Mesenchymal stem cell (in vitro differentiated cells and primary cell): ENCODE measurements around the gene SLC9A9.
A peak's percentile ranks its signal among the peaks of the same experiment; 100 is the strongest.

ENCODE experiments used
- DNase-seq: peaks from one replicate; pipeline ENCODE4 v3.0.0-alpha.2; 2013
- H2AFZ ChIP-seq: one replicate; pipeline ENCODE4 v1.6.1; 2013; ENCODE audit warnings: low read depth, mild to moderate bottlenecking, control low read depth, inconsistent platforms, low read length, moderate library complexity
- H2AK5ac ChIP-seq: 2 replicates; pipeline ENCODE4 v1.6.1; 2013; ENCODE audit warnings: low read length, moderate library complexity, mild to moderate bottlenecking, inconsistent platforms; ENCODE audit not compliant: severe bottlenecking
- H2BK120ac ChIP-seq: one replicate; pipeline ENCODE4 v1.6.1; 2013; ENCODE audit warnings: low read depth, mild to moderate bottlenecking, inconsistent platforms, low read length, moderate library complexity
- H2BK12ac ChIP-seq, 2 experiments: one replicate each; pipeline ENCODE4 v1.6.1; 2013; ENCODE audit warnings: inconsistent platforms in 2 of 2, low read length in 2 of 2, mild to moderate bottlenecking in 2 of 2, moderate library complexity in 2 of 2, control low read depth in 1 of 2
- H2BK15ac ChIP-seq: one replicate; pipeline ENCODE4 v1.6.1; 2013; ENCODE audit warnings: mild to moderate bottlenecking, low read depth, inconsistent platforms; ENCODE audit not compliant: poor library complexity, severe bottlenecking
- H2BK5ac ChIP-seq: 2 replicates; pipeline ENCODE4 v1.6.1; 2013; ENCODE audit warnings: low read depth, mild to moderate bottlenecking, low read length, control low read depth, inconsistent platforms; ENCODE audit not compliant: poor library complexity, severe bottlenecking
- H3K14ac ChIP-seq, 2 experiments: one replicate each; pipeline ENCODE4 v1.6.1; 2013; ENCODE audit warnings: inconsistent platforms in 2 of 2, low read length in 2 of 2, control low read depth in 1 of 2, mild to moderate bottlenecking in 1 of 2, moderate library complexity in 1 of 2
- H3K18ac ChIP-seq, 2 experiments: one replicate each; pipeline ENCODE4 v1.6.1; 2013; ENCODE audit warnings: inconsistent platforms in 2 of 2, low read length in 2 of 2, control low read depth in 1 of 2, low read depth in 1 of 2, mild to moderate bottlenecking in 1 of 2
- H3K23ac ChIP-seq, 2 experiments: one replicate each; pipeline ENCODE4 v1.6.1; 2013; ENCODE audit warnings: inconsistent platforms in 2 of 2, low read length in 2 of 2, mild to moderate bottlenecking in 2 of 2, moderate library complexity in 2 of 2, control low read depth in 1 of 2
- H3K27ac ChIP-seq: 2 replicates; pipeline ENCODE4 v1.5.1; 2013; ENCODE audit warnings: mild to moderate bottlenecking, moderate library complexity, low read length, control low read depth, inconsistent platforms; ENCODE audit not compliant: poor library complexity, severe bottlenecking
- H3K27me3 ChIP-seq, 2 experiments: 2 replicates each; pipeline versions ENCODE4 v1.6.1 to v1.7.0; 2013; ENCODE audit warnings: low read length in 2 of 2, mild to moderate bottlenecking in 2 of 2, moderate library complexity in 2 of 2, control low read depth in 1 of 2, inconsistent platforms in 1 of 2; ENCODE audit not compliant: control insufficient read depth in 1 of 2, insufficient read depth in 1 of 2
- H3K36me3 ChIP-seq, 2 experiments: 2 replicates each; pipeline versions ENCODE4 v1.6.1 to v1.7.0; 2013; ENCODE audit warnings: low read length in 2 of 2, control low read depth in 1 of 2, inconsistent platforms in 1 of 2, low read depth in 1 of 2, mild to moderate bottlenecking in 1 of 2; ENCODE audit not compliant: insufficient read depth in 2 of 2, control insufficient read depth in 1 of 2
- H3K4ac ChIP-seq, 2 experiments: one replicate each; pipeline ENCODE4 v1.6.1; 2013; ENCODE audit warnings: inconsistent platforms in 2 of 2, low read length in 2 of 2, mild to moderate bottlenecking in 2 of 2, moderate library complexity in 2 of 2, control low read depth in 1 of 2, low read depth in 1 of 2
- H3K4me1 ChIP-seq: 2 replicates; pipeline ENCODE4 v1.6.1; 2013; ENCODE audit warnings: low read depth, low read length, control low read depth; ENCODE audit not compliant: control insufficient read depth, insufficient read depth
- H3K4me2 ChIP-seq: 2 replicates; pipeline ENCODE4 v1.6.1; 2013; ENCODE audit warnings: low read length, mild to moderate bottlenecking, inconsistent platforms; ENCODE audit not compliant: poor library complexity, severe bottlenecking
- H3K4me3 ChIP-seq, 2 experiments: 2 replicates each; pipeline versions ENCODE4 v1.5.1 to v1.7.0; 2013; ENCODE audit warnings: low read length in 2 of 2, mild to moderate bottlenecking in 2 of 2, control low read depth in 1 of 2, low read depth in 1 of 2; ENCODE audit not compliant: insufficient read depth in 1 of 2
- H3K79me1 ChIP-seq: replicated peaks from 2 replicates; pipeline ENCODE4 v1.6.1; 2013; ENCODE audit warnings: mild to moderate bottlenecking, control low read depth, low read length, inconsistent platforms; ENCODE audit not compliant: poor library complexity, severe bottlenecking
- H3K9ac ChIP-seq: 2 replicates; pipeline ENCODE4 v1.7.0; 2013; ENCODE audit warnings: mild to moderate bottlenecking, low read length, moderate library complexity
- H3K9me3 ChIP-seq: 2 replicates; pipeline ENCODE4 v1.7.0; 2013; ENCODE audit warnings: mild to moderate bottlenecking, low read length; ENCODE audit not compliant: control insufficient read depth
- H4K8ac ChIP-seq: one replicate; pipeline ENCODE4 v1.6.1; 2013; ENCODE audit warnings: inconsistent platforms, mild to moderate bottlenecking, low read length, moderate library complexity
- H4K91ac ChIP-seq: one replicate; pipeline ENCODE4 v1.6.1; 2013; ENCODE audit warnings: mild to moderate bottlenecking, low read length, inconsistent platforms
- WGBS: methylation state at CpG from one replicate; pipeline ENCODE4 v1.1.7; 2013; ENCODE audit warnings: mixed read lengths; 5-methylcytosine and 5-hydroxymethylcytosine counted together

Gene SLC9A9

DNA sequence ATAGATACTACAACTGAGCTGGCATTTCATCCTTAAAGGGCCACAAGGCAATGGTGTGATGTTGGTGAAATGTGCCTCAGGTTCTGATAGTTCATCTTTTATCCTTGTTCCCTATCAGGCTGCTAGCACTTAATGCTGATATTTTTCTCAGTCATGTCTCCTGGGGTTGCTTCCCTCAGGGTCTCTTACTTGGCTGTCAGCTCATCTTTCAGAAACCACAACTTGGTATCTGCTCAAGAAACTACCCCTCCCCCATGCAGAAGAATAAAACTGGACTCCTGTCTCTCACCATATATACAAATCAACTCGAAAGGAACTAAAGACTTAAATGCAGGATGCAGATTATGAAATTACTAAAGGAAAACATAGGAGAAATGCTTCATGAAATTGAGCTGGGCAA, 420.6 kb downstream of the SLC9A9 start:
- Histone ChIP-seq H3K4me3 (no peak overlapping the region), H2AFZ (no peak overlapping the region), H3K23ac (no peak overlapping the region), H3K4me2 (no peak overlapping the region), H3K14ac (no peak overlapping the region), H2BK120ac (no peak overlapping the region), H3K27ac (no peak overlapping the region), H2BK15ac (no peak overlapping the region), H4K91ac (no peak overlapping the region), H2BK5ac (no peak overlapping the region), H2BK12ac (no peak overlapping the region), H2AK5ac (no peak overlapping the region), H4K8ac (no peak overlapping the region), H3K36me3 (no peaks in the 10 kb centered on the region), H3K4me1 (no peaks in the 10 kb centered on the region), H3K27me3 (no peaks in the 10 kb centered on the region), H3K9me3 (no peaks in the 10 kb centered on the region), H3K4ac (no peak overlapping the region), H3K18ac (no peak overlapping the region), H3K79me1 (no peaks in the 10 kb centered on the region), H3K9ac (no peak overlapping the region)
- 67% methylated on average over 1 of the region's 1 CpG for WGBS
- DNase-seq: no peak

DNA sequence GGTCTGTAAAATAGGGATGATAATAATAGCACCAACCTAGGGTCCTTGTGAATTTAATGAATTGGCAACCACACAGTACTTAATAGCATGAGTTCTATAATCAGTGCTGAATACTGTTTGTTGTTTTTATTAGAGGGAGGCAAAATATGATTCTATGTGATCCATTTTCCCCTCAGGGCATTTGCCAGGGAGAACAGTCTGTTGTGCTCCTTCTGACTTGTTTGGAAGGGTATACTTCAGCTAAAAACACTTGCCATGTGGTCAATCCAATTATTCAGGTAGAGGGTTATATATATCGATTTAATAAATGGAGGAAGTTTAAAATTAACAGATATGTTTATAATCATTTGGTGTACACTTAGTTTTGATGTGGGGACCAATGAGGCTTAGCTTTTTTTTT, 423.4 kb downstream of the SLC9A9 start:
- H3K9me3 ChIP-seq: no peaks in the 10 kb centered on the region
- no peak overlapping the region for H3K14ac ChIP-seq
- H3K36me3 ChIP-seq: no peaks in the 10 kb centered on the region
- no peaks in the 10 kb centered on the region for H3K4me1 ChIP-seq
- H2BK5ac ChIP-seq: no peak overlapping the region
- no peak overlapping the region for H3K4ac ChIP-seq
- H2BK120ac ChIP-seq: no peak overlapping the region
- H3K9ac ChIP-seq: no peak overlapping the region
- H3K79me1 ChIP-seq: no peaks in the 10 kb centered on the region
- no peak overlapping the region for H2AFZ ChIP-seq
- H3K4me2 ChIP-seq: no peak overlapping the region
- H2BK15ac ChIP-seq: no peak overlapping the region
- H4K91ac ChIP-seq: no peak overlapping the region
- no peak overlapping the region for H2AK5ac ChIP-seq
- 100% methylated on average over 1 of the region's 1 CpG for WGBS
- H3K27ac ChIP-seq: no peak overlapping the region
- no peak for DNase-seq
- H3K27me3 ChIP-seq: no peaks in the 10 kb centered on the region
- H3K4me3 ChIP-seq: no peak overlapping the region
- no peak overlapping the region for H3K23ac ChIP-seq
- no peak overlapping the region for H3K18ac ChIP-seq
- H2BK12ac ChIP-seq: no peak overlapping the region
- H4K8ac ChIP-seq: no peak overlapping the region

DNA sequence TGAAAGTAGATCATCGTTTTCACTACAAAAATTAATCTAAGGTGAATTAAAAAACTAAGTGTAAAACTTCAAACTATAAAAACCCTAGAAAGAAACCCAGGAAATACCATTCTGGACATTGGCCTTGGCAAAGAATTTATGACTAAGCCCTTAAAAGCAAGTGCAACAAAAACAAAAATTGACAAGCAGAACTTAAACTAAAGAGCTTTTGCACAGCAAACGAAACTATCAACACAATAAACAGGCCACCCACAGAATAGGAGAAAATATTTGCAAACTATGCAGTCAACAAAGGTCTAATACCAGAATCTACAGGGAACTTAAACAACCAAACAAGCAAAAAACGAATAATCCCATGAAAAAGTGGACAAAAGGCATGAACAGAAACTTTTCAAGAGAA, 426.7 kb downstream of the SLC9A9 start:
- WGBS: 35% methylated on average over 3 of the region's 3 CpGs
- no peak overlapping the region for H4K8ac ChIP-seq
- H2AFZ ChIP-seq: no peak overlapping the region
- H3K79me1 ChIP-seq: no peaks in the 10 kb centered on the region
- no peak overlapping the region for H2BK120ac ChIP-seq
- no peak overlapping the region for H3K4me2 ChIP-seq
- H4K91ac ChIP-seq: no peak overlapping the region
- H2BK12ac ChIP-seq: no peak overlapping the region
- no peaks in the 10 kb centered on the region for H3K9me3 ChIP-seq
- H3K14ac ChIP-seq: no peak overlapping the region
- peak; percentile 22 for DNase-seq
- H3K27ac ChIP-seq: no peak overlapping the region
- H3K23ac ChIP-seq: no peak overlapping the region
- H2BK5ac ChIP-seq: no peak overlapping the region
- H3K36me3 ChIP-seq: no peaks in the 10 kb centered on the region
- no peaks in the 10 kb centered on the region for H3K27me3 ChIP-seq
- H2BK15ac ChIP-seq: no peak overlapping the region
- no peak overlapping the region for H3K4me3 ChIP-seq
- H3K18ac ChIP-seq: no peak overlapping the region
- no peak overlapping the region for H3K4ac ChIP-seq
- no peaks in the 10 kb centered on the region for H3K4me1 ChIP-seq
- H2AK5ac ChIP-seq: no peak overlapping the region
- no peak overlapping the region for H3K9ac ChIP-seq

DNA sequence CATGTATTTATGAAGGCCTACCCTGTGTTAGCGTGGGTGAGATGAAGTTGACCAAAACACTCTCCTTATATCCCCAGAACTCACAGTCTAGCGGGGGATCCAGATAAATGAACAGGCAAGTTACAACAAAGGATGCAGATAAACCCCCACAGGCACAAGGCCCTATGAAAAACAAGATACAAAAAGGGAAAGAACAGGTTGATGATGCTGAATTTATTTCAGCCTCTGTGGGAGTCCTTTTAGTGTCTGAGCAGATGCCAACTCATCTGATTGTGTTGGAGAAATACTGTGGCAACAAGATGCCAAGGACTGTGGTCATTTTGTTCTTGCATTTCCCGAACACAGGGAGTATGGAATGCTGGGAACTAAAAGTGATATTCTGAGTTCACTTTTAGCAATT, 428.7 kb downstream of the SLC9A9 start:
- no peaks in the 10 kb centered on the region for H3K27me3 ChIP-seq
- no peak overlapping the region for H3K14ac ChIP-seq
- H3K4me3 ChIP-seq: no peak overlapping the region
- no peak overlapping the region for H2BK12ac ChIP-seq
- H2BK15ac ChIP-seq: no peak overlapping the region
- no peak overlapping the region for H2AK5ac ChIP-seq
- 92% methylated on average over 2 of the region's 3 CpGs for WGBS
- DNase-seq: no peak
- H3K79me1 ChIP-seq: no peaks in the 10 kb centered on the region
- no peak overlapping the region for H3K18ac ChIP-seq
- H3K9ac ChIP-seq: no peak overlapping the region
- H4K8ac ChIP-seq: no peak overlapping the region
- no peak overlapping the region for H3K4me2 ChIP-seq
- no peak overlapping the region for H2BK5ac ChIP-seq
- no peaks in the 10 kb centered on the region for H3K36me3 ChIP-seq
- no peak overlapping the region for H3K4ac ChIP-seq
- no peak overlapping the region for H2BK120ac ChIP-seq
- no peak overlapping the region for H2AFZ ChIP-seq
- no peak overlapping the region for H3K23ac ChIP-seq
- no peaks in the 10 kb centered on the region for H3K4me1 ChIP-seq
- no peak overlapping the region for H3K27ac ChIP-seq
- no peak overlapping the region for H4K91ac ChIP-seq
- H3K9me3 ChIP-seq: peaks cover 4% of the 10 kb centered on the region
